HCT116 (cell line): ENCODE results near the gene ORC3. TPM values are rescaled to one million over a fixed set of nuclear protein-coding genes. Genes with fewer than 3 reads are reported as not detected.

Source experiments
- ATAC-seq: fragments of 200-7000 bp; cut with Tn5 transposase; 2 replicates; pipeline ENCODE4 v1.9.1; 2020; ENCODE audit warnings: mild to moderate bottlenecking, moderate library complexity
- BruUV-seq: library from RNA; stranded (reverse); fragments of 400-500 nt; replicated peaks from 2 replicates; lab custom pipeline; 2021; lab: Mats Ljungman, UMichigan
- CTCF ChIA-PET: fragments of 300-600 bp; sonication (Branson Sonifier 250); formaldehyde crosslinking; loops from one replicate; lab custom pipeline; 2021; ENCODE audit warnings: antibody characterized with exemption; lab: Charles Lee
- POLR2A ChIA-PET: fragments of 300-600, 350-600 bp; sonication (Branson Sonifier 250); formaldehyde crosslinking; loops from one replicate; lab custom pipeline; 2021; ENCODE audit warnings: antibody characterized with exemption; lab: Charles Lee
- RAD21 ChIA-PET, 2 experiments: fragments of 300-600 bp; sonication (Branson Sonifier 250); formaldehyde crosslinking; loops; one replicate each; lab custom pipeline; 2023; ENCODE audit warnings: low total read pairs in 2 of 2; ENCODE audit not compliant: uncharacterized antibody in 2 of 2, unreplicated experiment in 2 of 2, low non-redundant PET in 1 of 2; lab: Charles Lee
- DNase-seq: peaks from one replicate; pipeline ENCODE4 v3.0.0-alpha.2; 2010; ENCODE audit warnings: low read depth, low spot score
- H2AFZ ChIP-seq: fragments of 200-600 bp; shearing (Covaris generic), sonication (generic); 2 replicates; pipeline ENCODE4 v1.6.1; 2017; ENCODE audit warnings: low read depth, mixed run types, mixed read lengths, antibody characterized with exemption, low read length; ENCODE audit not compliant: poor library complexity, severe bottlenecking
- H3K27ac ChIP-seq: 2 replicates; pipeline ENCODE4 v1.5.1; 2012; ENCODE audit warnings: low read depth, low read length
- H3K27me3 ChIP-seq: fragments of 200-600 bp; sonication (generic); 2 replicates; pipeline ENCODE4 v1.6.1; 2016; ENCODE audit warnings: mixed run types, low read length, mixed read lengths; ENCODE audit not compliant: insufficient read depth
- H3K36me3 ChIP-seq, 2 experiments: fragments of 200-500 bp in 1 of 2; fragments of 200-600 bp in 1 of 2; sonication (Bioruptor generic) in 1 of 2; sonication (generic) in 1 of 2; 2 replicates each; pipeline versions ENCODE4 v1.5.1 to v1.6.1; 2014 to 2016; ENCODE audit warnings: low read length in 2 of 2, inconsistent platforms in 1 of 2, mixed read lengths in 1 of 2, mixed run types in 1 of 2; ENCODE audit not compliant: insufficient read depth in 2 of 2, control insufficient read depth in 1 of 2
- H3K4me1 ChIP-seq, 2 experiments: fragments of 200-600 bp in 1 of 2; sonication (generic) in 1 of 2; 2 replicates each; pipeline versions ENCODE4 v1.5.1 to v1.6.1; 2012 to 2017; ENCODE audit warnings: low read length in 2 of 2, inconsistent platforms in 1 of 2, mild to moderate bottlenecking in 1 of 2, mixed read lengths in 1 of 2, mixed run types in 1 of 2, moderate library complexity in 1 of 2; ENCODE audit not compliant: insufficient read depth in 2 of 2, control insufficient read depth in 1 of 2
- H3K4me2 ChIP-seq: fragments of 200-600 bp; sonication (generic); 2 replicates; pipeline ENCODE4 v1.6.1; 2017; ENCODE audit warnings: mixed run types, low read length, mixed read lengths
- H3K4me3 ChIP-seq, 2 experiments: fragments of 200-600 bp in 1 of 2; sonication (generic) in 1 of 2; replicated peaks in 1 of 2; 2 replicates each; pipeline ENCODE4 v1.5.1; 2011 to 2016; ENCODE audit warnings: low read length in 2 of 2, control low read depth in 1 of 2, low read depth in 1 of 2, mild to moderate bottlenecking in 1 of 2, mixed read lengths in 1 of 2, mixed run types in 1 of 2
- H3K79me2 ChIP-seq: fragments of 200-600 bp; sonication (generic); 2 replicates; pipeline ENCODE4 v1.6.1; 2017; ENCODE audit warnings: mild to moderate bottlenecking, mixed run types, low read length, moderate library complexity, mixed read lengths; ENCODE audit not compliant: insufficient read depth
- H3K9ac ChIP-seq: fragments of 200-600 bp; sonication (generic); 2 replicates; pipeline ENCODE4 v1.6.1; 2016; ENCODE audit warnings: low read length, mixed read lengths
- H3K9me2 ChIP-seq: fragments of 200-600 bp; sonication (generic), shearing (Covaris generic); 2 replicates; pipeline ENCODE4 v1.6.1; 2017; ENCODE audit warnings: mixed run types, mild to moderate bottlenecking, moderate library complexity; ENCODE audit not compliant: insufficient read depth
- H3K9me3 ChIP-seq, 2 experiments: fragments of 200-500 bp in 1 of 2; fragments of 200-600 bp in 1 of 2; sonication (Bioruptor generic) in 1 of 2; sonication (generic) in 1 of 2; 2 replicates each; pipeline ENCODE4 v1.6.1; 2014 to 2017; ENCODE audit warnings: low read length in 2 of 2, mixed read lengths in 2 of 2, inconsistent platforms in 1 of 2, low read depth in 1 of 2, mild to moderate bottlenecking in 1 of 2, mixed run types in 1 of 2, moderate library complexity in 1 of 2; ENCODE audit not compliant: control insufficient read depth in 1 of 2, insufficient read depth in 1 of 2
- H4K20me1 ChIP-seq: fragments of 200-600 bp; sonication (generic), shearing (Covaris generic); 2 replicates; pipeline ENCODE4 v1.6.1; 2017; ENCODE audit warnings: mixed run types, mild to moderate bottlenecking, moderate library complexity; ENCODE audit not compliant: insufficient read depth
- CBX3 ChIP-seq: IDR thresholded peaks from 2 replicates; pipeline ENCODE4 v1.6.1; 2012; ENCODE audit warnings: low read depth
- CEBPB ChIP-seq: IDR thresholded peaks from 2 replicates; pipeline ENCODE4 v1.6.1; 2012; ENCODE audit warnings: low read depth
- FOSL1 ChIP-seq: IDR thresholded peaks from 2 replicates; pipeline ENCODE4 v1.6.1; 2012; ENCODE audit warnings: low read depth
- ZBTB33 ChIP-seq: IDR thresholded peaks from 2 replicates; pipeline ENCODE4 v1.6.1; 2011; ENCODE audit warnings: mild to moderate bottlenecking, low read length, moderate library complexity; ENCODE audit not compliant: insufficient replicate concordance; ENCODE audit errors: extremely low read depth
- intact Hi-C: fragments of 100-400 bp; cut with micrococcal nuclease; formaldehyde crosslinking; loops from 2 replicates; pipeline ENCODE4 v1.10.0; 2022
- total RNA-seq: library from RNA; stranded (reverse); gene quantifications from one replicate; pipeline ENCODE4 v1.2.1, GENCODE V29; 2021; ENCODE audit not compliant: unreplicated experiment
- TF ChIP-seq, protein P1 (sequence below), 3 experiments: fragments of 200-600 bp in 1 of 3; sonication (generic) in 1 of 3; IDR thresholded peaks in 2 of 3; conservative IDR thresholded peaks in 1 of 3; 2 replicates each; pipeline ENCODE4 v1.5.1; 2012 to 2017; ENCODE audit warnings: low read depth in 2 of 3, low read length in 2 of 3, antibody characterized with exemption in 1 of 3, borderline replicate concordance in 1 of 3, control low read depth in 1 of 3, mild to moderate bottlenecking in 1 of 3, mixed read lengths in 1 of 3, mixed run types in 1 of 3, moderate library complexity in 1 of 3; ENCODE audit not compliant: insufficient read depth in 1 of 3
- TF ChIP-seq, protein P2 (sequence below): IDR thresholded peaks from 2 replicates; pipeline ENCODE4 v1.6.1; 2012; ENCODE audit warnings: low read depth

ORC3 gene
- total RNA-seq, 1 experiment from 2014 or later, result 34.2 TPM

GRCh38 chr6:87639373-87639772 lies 49.4 kb downstream of the ORC3 start:
- H2AFZ ChIP-seq, result no peak overlapping the region
- H3K4me1 ChIP-seq, result no peaks in the 10 kb centered on the region
- TF ChIP-seq, protein P1, sequence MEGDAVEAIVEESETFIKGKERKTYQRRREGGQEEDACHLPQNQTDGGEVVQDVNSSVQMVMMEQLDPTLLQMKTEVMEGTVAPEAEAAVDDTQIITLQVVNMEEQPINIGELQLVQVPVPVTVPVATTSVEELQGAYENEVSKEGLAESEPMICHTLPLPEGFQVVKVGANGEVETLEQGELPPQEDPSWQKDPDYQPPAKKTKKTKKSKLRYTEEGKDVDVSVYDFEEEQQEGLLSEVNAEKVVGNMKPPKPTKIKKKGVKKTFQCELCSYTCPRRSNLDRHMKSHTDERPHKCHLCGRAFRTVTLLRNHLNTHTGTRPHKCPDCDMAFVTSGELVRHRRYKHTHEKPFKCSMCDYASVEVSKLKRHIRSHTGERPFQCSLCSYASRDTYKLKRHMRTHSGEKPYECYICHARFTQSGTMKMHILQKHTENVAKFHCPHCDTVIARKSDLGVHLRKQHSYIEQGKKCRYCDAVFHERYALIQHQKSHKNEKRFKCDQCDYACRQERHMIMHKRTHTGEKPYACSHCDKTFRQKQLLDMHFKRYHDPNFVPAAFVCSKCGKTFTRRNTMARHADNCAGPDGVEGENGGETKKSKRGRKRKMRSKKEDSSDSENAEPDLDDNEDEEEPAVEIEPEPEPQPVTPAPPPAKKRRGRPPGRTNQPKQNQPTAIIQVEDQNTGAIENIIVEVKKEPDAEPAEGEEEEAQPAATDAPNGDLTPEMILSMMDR (IDR thresholded peaks at IDR 0.05 in 2 of 3, conservative IDR thresholded peaks at IDR 0.05 in 1 of 3; ENCODE audit: borderline replicate concordance in 1 of 3, insufficient read depth in 1 of 3, low read depth in 2 of 3, low read length in 2 of 3), result no peak
- TF ChIP-seq, all 23 proteins: peak for 0
- ChIA-PET RAD21 (no interaction called here), CTCF (no interaction called here), POLR2A (no interaction called here)
- Histone ChIP-seq H3K27ac (no peak overlapping the region), H3K79me2 (no peaks in the 10 kb centered on the region), H3K4me2 (no peak overlapping the region), H3K27me3 (no peaks in the 10 kb centered on the region), H3K9me2 (no peaks in the 10 kb centered on the region), H4K20me1 (no peaks in the 10 kb centered on the region), H3K36me3 (peaks cover 0 to 5% of the 10 kb centered on the region in 2 experiments; a peak in 2 of 4 replicates), H3K4me3 (no peak overlapping the region), H3K9me3 (no peaks in the 10 kb centered on the region), H3K9ac (no peak overlapping the region)
- BruUV-seq, result no TSS peak
- intact Hi-C loops, result no loop called here
- DNase-seq (no peak), ATAC-seq (no peak)

DNA sequence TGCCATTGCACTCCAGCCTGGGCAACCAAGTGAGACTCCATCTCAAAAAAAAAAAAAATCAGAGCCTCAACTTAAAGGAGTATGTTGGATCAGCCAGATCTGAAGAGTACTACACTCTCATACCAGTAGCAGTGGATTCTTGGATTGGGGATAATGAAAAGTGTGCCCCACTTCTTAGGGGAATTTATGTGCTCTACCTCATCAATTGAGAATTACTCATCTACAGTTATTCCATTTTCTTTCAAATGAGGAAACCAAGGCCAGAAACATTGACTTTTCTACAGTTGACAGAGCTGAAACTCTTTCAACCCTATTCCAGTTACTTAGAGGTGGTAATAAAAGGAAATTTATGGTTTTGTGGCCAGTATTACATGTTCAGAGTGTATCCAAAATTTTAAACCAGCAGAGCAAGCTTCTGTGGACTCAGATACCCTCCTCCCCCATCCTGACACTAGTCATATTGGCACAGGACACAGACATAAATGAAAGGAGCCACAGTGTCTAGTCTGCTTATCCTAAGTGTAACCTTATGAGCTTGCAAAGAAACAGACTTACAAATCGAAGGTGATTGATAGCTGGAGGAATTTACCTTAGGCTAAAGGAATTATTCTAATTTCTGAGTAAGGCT lies 51.2 kb downstream of the ORC3 start:
- no peak overlapping the region for H3K9ac ChIP-seq
- H3K4me1 ChIP-seq, result no peaks in the 10 kb centered on the region
- BruUV-seq, result no TSS peak
- ATAC-seq (no peak), DNase-seq (no peak)
- H3K36me3 ChIP-seq, result peaks cover 0 to 5% of the 10 kb centered on the region in 2 experiments; a peak in 2 of 4 replicates
- H3K79me2 ChIP-seq, result no peaks in the 10 kb centered on the region
- no peak overlapping the region for H2AFZ ChIP-seq
- H3K9me3 ChIP-seq, result no peaks in the 10 kb centered on the region
- H3K9me2 ChIP-seq, result no peaks in the 10 kb centered on the region
- no peak overlapping the region for H3K27ac ChIP-seq
- no peaks in the 10 kb centered on the region for H4K20me1 ChIP-seq
- RAD21 ChIA-PET, result no interaction called here
- intact Hi-C loops, result no loop called here
- CTCF ChIA-PET, result no interaction called here
- no peak overlapping the region for H3K4me3 ChIP-seq
- H3K27me3 ChIP-seq, result no peaks in the 10 kb centered on the region
- no peak overlapping the region for H3K4me2 ChIP-seq
- POLR2A ChIA-PET, result no interaction called here
- no peak for TF ChIP-seq CEBPB
- no peak for TF ChIP-seq FOSL1
- TF ChIP-seq, protein P2, sequence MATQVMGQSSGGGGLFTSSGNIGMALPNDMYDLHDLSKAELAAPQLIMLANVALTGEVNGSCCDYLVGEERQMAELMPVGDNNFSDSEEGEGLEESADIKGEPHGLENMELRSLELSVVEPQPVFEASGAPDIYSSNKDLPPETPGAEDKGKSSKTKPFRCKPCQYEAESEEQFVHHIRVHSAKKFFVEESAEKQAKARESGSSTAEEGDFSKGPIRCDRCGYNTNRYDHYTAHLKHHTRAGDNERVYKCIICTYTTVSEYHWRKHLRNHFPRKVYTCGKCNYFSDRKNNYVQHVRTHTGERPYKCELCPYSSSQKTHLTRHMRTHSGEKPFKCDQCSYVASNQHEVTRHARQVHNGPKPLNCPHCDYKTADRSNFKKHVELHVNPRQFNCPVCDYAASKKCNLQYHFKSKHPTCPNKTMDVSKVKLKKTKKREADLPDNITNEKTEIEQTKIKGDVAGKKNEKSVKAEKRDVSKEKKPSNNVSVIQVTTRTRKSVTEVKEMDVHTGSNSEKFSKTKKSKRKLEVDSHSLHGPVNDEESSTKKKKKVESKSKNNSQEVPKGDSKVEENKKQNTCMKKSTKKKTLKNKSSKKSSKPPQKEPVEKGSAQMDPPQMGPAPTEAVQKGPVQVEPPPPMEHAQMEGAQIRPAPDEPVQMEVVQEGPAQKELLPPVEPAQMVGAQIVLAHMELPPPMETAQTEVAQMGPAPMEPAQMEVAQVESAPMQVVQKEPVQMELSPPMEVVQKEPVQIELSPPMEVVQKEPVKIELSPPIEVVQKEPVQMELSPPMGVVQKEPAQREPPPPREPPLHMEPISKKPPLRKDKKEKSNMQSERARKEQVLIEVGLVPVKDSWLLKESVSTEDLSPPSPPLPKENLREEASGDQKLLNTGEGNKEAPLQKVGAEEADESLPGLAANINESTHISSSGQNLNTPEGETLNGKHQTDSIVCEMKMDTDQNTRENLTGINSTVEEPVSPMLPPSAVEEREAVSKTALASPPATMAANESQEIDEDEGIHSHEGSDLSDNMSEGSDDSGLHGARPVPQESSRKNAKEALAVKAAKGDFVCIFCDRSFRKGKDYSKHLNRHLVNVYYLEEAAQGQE, result no peak
- TF ChIP-seq ZBTB33, result no peak
- TF ChIP-seq, protein P1 (IDR thresholded peaks at IDR 0.05 in 2 of 3, conservative IDR thresholded peaks at IDR 0.05 in 1 of 3; ENCODE audit: borderline replicate concordance in 1 of 3, insufficient read depth in 1 of 3, low read depth in 2 of 3, low read length in 2 of 3), result no peak
- TF ChIP-seq CBX3, result no peak
